Parietal lobe (tissue), 2 donors: ENCODE results near the gene MANSC1. TPM values are rescaled to one million over a fixed set of nuclear protein-coding genes. Genes with fewer than 3 reads are reported as not detected.

Experiments
- small RNA-seq: library from RNA; depleted of rRNA; stranded (forward); fragments of <200 nt; gene quantifications from one replicate; pipeline ENCODE3, GENCODE V24; 2014; ENCODE audit warnings: low replicate concordance
- total RNA-seq: library from RNA; depleted of rRNA; stranded (reverse); fragments of >200 nt; gene quantifications from one replicate; pipeline ENCODE4 v1.2.3, GENCODE V29; 2014

MANSC1 gene
- total RNA-seq, result 3.4 TPM

GRCh38 chr12:12349711-12350665 lies at the start of gene MANSC1:
TSS of gene MANSC1 (minus strand) at chr12:12350242. CDS start at chr12:12343314, 6,928 bp downstream.

GRCh38 chr12:12356896-12357718 lies 7.1 kb upstream of the MANSC1 start, which contains the start of gene BORCS5:
TSS of gene BORCS5 (plus strand) at chr12:12357078. CDS start at chr12:12357452, 374 bp downstream.

Small RNA genes within 50 kb of the gene (small RNA-seq; reads per million reads assigned to genes)
- gene RNU6-318P, result not detected

Other genes with a start within 250 kb of the MANSC1 start
- gene LRP6, start 83.2 kb downstream of the MANSC1 start, total RNA-seq, result 120 TPM
- gene BORCS5, start 6.8 kb upstream of the MANSC1 start, total RNA-seq, result 39.8 TPM
- 11.0 TPM for gene DUSP16, start 212.6 kb upstream of the MANSC1 start, total RNA-seq